Measurements from ENCODE around the gene CSH1.
"Not testable (repeated sequence)": the region's sequence is repeated elsewhere in the genome, so short reads cannot be mapped to it uniquely, and the experiment has no call there.

Gene CSH1

GRCh38 chr17:63873577-63873976, 22.8 kb downstream of the CSH1 start, which contains the start of gene CSH2:
CSH2 (minus strand) TSS chr17:63873677; CDS start chr17:63873614, 63 bp downstream.
- H3K4me3 ChIP-seq (ENCODE audit: low read length); H3K4me2 ChIP-seq (ENCODE audit: low read length); H3K9ac ChIP-seq (ENCODE audit: low read depth, low read length); H3K4me1 ChIP-seq (ENCODE audit: control insufficient read depth, insufficient read depth, low read length); H3K36me3 ChIP-seq (ENCODE audit: insufficient read depth, low read length); H3K27me3 ChIP-seq (ENCODE audit: control insufficient read depth, insufficient read depth, low read length); H3K9me3 ChIP-seq (replicated peaks; ENCODE audit: low read length): not testable (repeated sequence)

DNA sequence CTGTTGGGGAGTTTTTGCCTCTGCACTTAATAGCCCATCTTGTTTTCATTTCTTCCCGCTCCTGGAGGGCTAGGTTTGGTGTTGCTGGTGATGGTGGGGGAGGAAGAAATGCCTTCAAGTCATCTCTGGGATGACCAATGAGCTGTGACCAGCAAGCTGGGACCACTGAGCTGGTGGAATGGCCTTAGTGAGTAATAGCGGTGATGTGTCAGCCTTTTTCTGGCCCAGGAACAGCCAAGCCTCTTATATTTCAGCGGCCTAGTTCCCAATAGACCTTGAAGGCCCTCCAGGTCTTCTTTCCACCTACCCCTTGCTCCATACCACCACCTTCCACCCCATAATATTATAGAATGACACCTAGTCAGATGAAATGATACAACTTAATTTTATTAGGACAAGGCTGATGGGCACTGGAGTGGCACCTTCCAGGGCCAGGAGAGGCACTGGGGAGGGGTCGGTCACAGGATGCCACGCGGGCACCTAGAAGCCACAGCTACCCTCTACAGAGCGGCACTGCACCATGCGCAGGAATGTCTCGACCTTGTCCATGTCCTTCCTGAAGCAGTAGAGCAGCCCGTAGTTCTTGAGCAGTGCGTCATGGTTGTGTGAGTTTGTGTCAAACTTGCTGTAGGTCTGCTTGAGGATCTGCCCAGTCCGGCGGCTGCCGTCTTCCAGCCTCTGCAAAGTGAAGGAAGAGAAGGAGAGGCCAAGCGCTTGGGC, 24.6 kb downstream of the CSH1 start:
- H3K4me3 ChIP-seq (ENCODE audit: low read length); H3K9me3 ChIP-seq (replicated peaks; ENCODE audit: low read length); H3K36me3 ChIP-seq (ENCODE audit: insufficient read depth, low read length); H3K4me1 ChIP-seq (ENCODE audit: control insufficient read depth, insufficient read depth, low read length); H3K4me2 ChIP-seq (ENCODE audit: low read length); H3K9ac ChIP-seq (ENCODE audit: low read depth, low read length); H3K27me3 ChIP-seq (ENCODE audit: control insufficient read depth, insufficient read depth, low read length): not testable (repeated sequence)

DNA sequence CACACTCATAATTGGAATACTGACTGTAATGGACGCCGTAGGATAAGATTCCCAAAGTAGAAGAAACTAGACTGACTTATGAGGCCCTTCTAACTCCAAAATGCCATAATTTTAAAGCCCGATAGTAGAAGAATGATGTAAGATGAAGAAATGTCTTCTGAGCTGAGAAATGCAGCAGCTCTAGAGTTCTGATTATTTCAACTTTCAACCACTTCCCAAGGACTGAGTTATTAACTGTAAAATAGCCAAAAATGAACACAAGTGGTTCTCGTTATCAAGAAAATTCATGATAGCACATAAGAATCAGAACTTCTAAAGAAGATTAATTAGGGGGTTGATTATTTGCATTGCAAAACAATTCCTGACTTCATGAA, 26.1 kb downstream of the CSH1 start:
- H3K36me3 ChIP-seq (ENCODE audit: insufficient read depth, low read length); H3K27me3 ChIP-seq (ENCODE audit: control insufficient read depth, insufficient read depth, low read length); H3K4me2 ChIP-seq (ENCODE audit: low read length); H3K9ac ChIP-seq (ENCODE audit: low read depth, low read length); H3K9me3 ChIP-seq (replicated peaks; ENCODE audit: low read length); H3K4me3 ChIP-seq (ENCODE audit: low read length); H3K4me1 ChIP-seq (ENCODE audit: control insufficient read depth, insufficient read depth, low read length): not testable (repeated sequence)

- H3K9me3 ChIP-seq (replicated peaks; ENCODE audit: low read length); H3K36me3 ChIP-seq (ENCODE audit: insufficient read depth, low read length); H3K4me2 ChIP-seq (ENCODE audit: low read length); H3K27me3 ChIP-seq (ENCODE audit: control insufficient read depth, insufficient read depth, low read length); H3K4me1 ChIP-seq (ENCODE audit: control insufficient read depth, insufficient read depth, low read length); H3K9ac ChIP-seq (ENCODE audit: low read depth, low read length); H3K4me3 ChIP-seq (ENCODE audit: low read length): not testable (repeated sequence)
These were observed 26.7 kb downstream of the CSH1 start for GRCh38 chr17:63869491-63870291.

- not testable (repeated sequence) for H3K9ac ChIP-seq (ENCODE audit: low read depth, low read length); H3K36me3 ChIP-seq (ENCODE audit: insufficient read depth, low read length); H3K27me3 ChIP-seq (ENCODE audit: control insufficient read depth, insufficient read depth, low read length); H3K4me2 ChIP-seq (ENCODE audit: low read length); H3K9me3 ChIP-seq (replicated peaks; ENCODE audit: low read length); H3K4me3 ChIP-seq (ENCODE audit: low read length); H3K4me1 ChIP-seq (ENCODE audit: control insufficient read depth, insufficient read depth, low read length)
These were observed 29.7 kb downstream of the CSH1 start for GRCh38 chr17:63866625-63867024.

DNA sequence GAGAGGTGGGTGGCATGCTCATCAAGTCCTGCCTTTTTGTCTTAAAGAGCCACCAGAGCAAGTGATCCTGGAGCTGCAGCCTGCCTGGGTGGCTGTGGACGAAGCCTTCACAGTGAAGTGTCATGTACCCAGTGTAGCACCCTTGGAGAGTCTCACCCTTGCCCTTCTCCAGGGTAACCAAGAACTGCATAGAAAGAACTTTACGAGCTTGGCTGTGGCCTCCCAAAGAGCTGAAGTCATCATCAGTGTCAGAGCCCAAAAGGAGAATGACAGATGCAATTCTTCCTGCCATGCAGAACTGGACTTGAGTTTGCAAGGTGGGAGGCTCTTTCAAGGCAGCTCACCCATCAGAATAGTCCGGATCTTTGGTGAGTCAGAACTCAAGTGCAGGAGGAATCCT, 37.1 kb downstream of the CSH1 start:
- Histone ChIP-seq H3K9ac (ENCODE audit: low read depth, low read length) (no peak overlapping the region), H3K4me1 (ENCODE audit: control insufficient read depth, insufficient read depth, low read length) (no peaks in the 10 kb centered on the region), H3K4me3 (ENCODE audit: low read length) (no peak overlapping the region), H3K27me3 (ENCODE audit: control insufficient read depth, insufficient read depth, low read length) (peaks cover 40% of the 10 kb centered on the region), H3K9me3 (replicated peaks; ENCODE audit: low read length) (no peaks in the 10 kb centered on the region), H3K36me3 (ENCODE audit: insufficient read depth, low read length) (no peaks in the 10 kb centered on the region), H3K4me2 (ENCODE audit: low read length) (no peak overlapping the region)

DNA sequence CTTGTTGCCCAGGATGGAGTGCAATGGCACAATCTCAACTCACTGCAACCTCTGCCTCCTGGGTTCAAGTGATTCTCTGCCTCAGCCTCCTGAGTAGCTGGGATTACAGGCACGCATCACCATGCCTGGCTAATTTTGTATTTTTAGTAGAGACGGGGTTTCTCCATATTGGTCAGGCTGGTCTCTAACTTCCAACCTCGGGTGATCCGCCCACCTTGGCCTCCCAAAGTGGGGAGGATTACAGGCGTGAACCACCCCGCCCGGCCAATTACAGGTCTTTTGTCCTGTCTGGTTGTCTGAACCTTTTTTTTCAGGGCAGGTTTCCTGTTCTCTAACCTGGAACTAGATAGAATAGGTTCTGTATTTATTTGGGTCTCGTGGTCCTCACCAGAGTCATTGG, 39.9 kb downstream of the CSH1 start:
- not testable (repeated sequence) for H3K4me3 ChIP-seq (ENCODE audit: low read length); H3K4me1 ChIP-seq (ENCODE audit: control insufficient read depth, insufficient read depth, low read length); H3K9me3 ChIP-seq (replicated peaks; ENCODE audit: low read length); H3K4me2 ChIP-seq (ENCODE audit: low read length); H3K9ac ChIP-seq (ENCODE audit: low read depth, low read length); H3K36me3 ChIP-seq (ENCODE audit: insufficient read depth, low read length)
- H3K27me3 ChIP-seq (ENCODE audit: control insufficient read depth, insufficient read depth, low read length), result peaks cover 48% of the 10 kb centered on the region

GRCh38 chr17:63855185-63855584, 41.2 kb downstream of the CSH1 start:
- H3K9me3 ChIP-seq (replicated peaks; ENCODE audit: low read length), result no peaks in the 10 kb centered on the region
- no peaks in the 10 kb centered on the region for H3K4me1 ChIP-seq (ENCODE audit: control insufficient read depth, insufficient read depth, low read length)
- no peaks in the 10 kb centered on the region for H3K36me3 ChIP-seq (ENCODE audit: insufficient read depth, low read length)

DNA sequence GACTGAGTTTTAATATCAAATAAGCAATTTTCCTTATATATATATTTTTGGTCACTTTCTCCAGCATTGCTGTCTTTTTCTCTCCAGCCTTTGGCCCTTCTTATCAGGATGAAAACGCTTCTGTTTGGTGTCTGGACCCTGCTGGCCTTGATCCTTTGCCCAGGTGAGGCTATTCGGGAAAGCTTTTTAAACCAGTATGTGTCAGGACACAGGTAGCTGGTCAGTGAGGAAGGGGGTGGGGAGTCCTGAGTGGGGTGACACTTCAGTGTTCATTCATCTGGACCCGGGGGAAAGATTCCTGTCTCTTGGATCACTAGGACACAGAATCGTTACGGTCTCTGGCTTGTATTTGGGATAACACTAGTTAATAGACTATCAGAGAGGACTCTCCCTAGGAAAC, 41.7 kb downstream of the CSH1 start:
- Histone ChIP-seq H3K9me3 (replicated peaks; ENCODE audit: low read length) (no peaks in the 10 kb centered on the region), H3K4me3 (ENCODE audit: low read length) (no peak overlapping the region), H3K9ac (ENCODE audit: low read depth, low read length) (no peak overlapping the region)

More at GRCh38 chr17:63855185-63855584, 41.2 kb downstream of the CSH1 start:
- Histone ChIP-seq H3K27me3 (ENCODE audit: control insufficient read depth, insufficient read depth, low read length) (peaks cover 42% of the 10 kb centered on the region), H3K9ac (ENCODE audit: low read depth, low read length) (no peak overlapping the region), H3K4me2 (ENCODE audit: low read length) (no peak overlapping the region), H3K4me3 (ENCODE audit: low read length) (no peak overlapping the region)

GRCh38 chr17:63853260-63853659, 43.1 kb downstream of the CSH1 start:
- Histone ChIP-seq H3K4me3 (ENCODE audit: low read length) (no peak overlapping the region), H3K27me3 (ENCODE audit: control insufficient read depth, insufficient read depth, low read length) (peaks cover 28% of the 10 kb centered on the region), H3K36me3 (ENCODE audit: insufficient read depth, low read length) (no peaks in the 10 kb centered on the region), H3K9ac (ENCODE audit: low read depth, low read length) (no peak overlapping the region), H3K4me2 (ENCODE audit: low read length) (no peak overlapping the region), H3K4me1 (ENCODE audit: control insufficient read depth, insufficient read depth, low read length) (peaks cover 5% of the 10 kb centered on the region), H3K9me3 (replicated peaks; ENCODE audit: low read length) (no peaks in the 10 kb centered on the region)

More for the DNA sequence above, 41.7 kb downstream of the CSH1 start:
- Histone ChIP-seq H3K27me3 (ENCODE audit: control insufficient read depth, insufficient read depth, low read length) (peaks cover 37% of the 10 kb centered on the region), H3K4me2 (ENCODE audit: low read length) (no peak overlapping the region), H3K36me3 (ENCODE audit: insufficient read depth, low read length) (no peaks in the 10 kb centered on the region), H3K4me1 (ENCODE audit: control insufficient read depth, insufficient read depth, low read length) (no peaks in the 10 kb centered on the region)

GRCh38 chr17:63850401-63850800, 46.0 kb downstream of the CSH1 start:
- Histone ChIP-seq H3K27me3 (ENCODE audit: control insufficient read depth, insufficient read depth, low read length) (peaks cover 21% of the 10 kb centered on the region), H3K9me3 (replicated peaks; ENCODE audit: low read length) (no peaks in the 10 kb centered on the region), H3K4me2 (ENCODE audit: low read length) (no peak overlapping the region), H3K36me3 (ENCODE audit: insufficient read depth, low read length) (no peaks in the 10 kb centered on the region), H3K9ac (ENCODE audit: low read depth, low read length) (no peak overlapping the region), H3K4me3 (ENCODE audit: low read length) (no peak overlapping the region), H3K4me1 (ENCODE audit: control insufficient read depth, insufficient read depth, low read length) (peaks cover 5% of the 10 kb centered on the region)

Measured in skeletal muscle satellite cell (primary cell).